Endometrial microvascular endothelial cells (primary cell): ENCODE results near the gene ME3. TPM values are rescaled to one million over a fixed set of nuclear protein-coding genes. Genes with fewer than 3 reads are reported as not detected.

Source experiments
- in situ Hi-C: cut with HindIII; loops from 2 replicates; pipeline ENCODE4 v1.10.0; 2017; ENCODE audit warnings: low sequenced_read_pairs, low pct_unique_long_range_greater_than_20kb; ENCODE audit errors: inconsistent ontology term
- total RNA-seq: library from RNA; depleted of rRNA; stranded (reverse); fragments of >200 nt; gene quantifications from one replicate; pipeline ENCODE4 v1.2.3, GENCODE V29; 2015; ENCODE audit errors: inconsistent ontology term

ME3 gene
- total RNA-seq, 1 donor from 2014 or later: 44.4 TPM

DNA sequence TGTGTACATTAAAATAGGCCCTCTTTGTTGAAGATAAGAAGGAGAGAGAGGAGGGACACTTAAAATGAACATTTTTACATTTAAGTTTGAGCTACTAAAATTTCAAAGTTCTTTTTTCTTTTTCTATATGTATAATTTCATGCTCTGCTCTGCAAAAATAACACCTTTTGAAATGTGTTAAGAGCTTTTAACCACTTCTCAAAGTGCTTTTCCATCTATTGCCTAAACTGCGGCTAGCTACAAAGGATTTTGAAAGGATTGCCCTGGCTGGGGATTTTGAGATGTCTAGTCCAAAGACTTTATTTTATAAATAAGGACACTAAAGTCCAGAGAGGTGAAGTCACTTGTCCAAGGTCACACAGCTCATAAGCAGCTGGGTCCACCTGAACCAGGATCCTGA lies 159.3 kb downstream of the ME3 start:
- in situ Hi-C loops: no loop called here

DNA sequence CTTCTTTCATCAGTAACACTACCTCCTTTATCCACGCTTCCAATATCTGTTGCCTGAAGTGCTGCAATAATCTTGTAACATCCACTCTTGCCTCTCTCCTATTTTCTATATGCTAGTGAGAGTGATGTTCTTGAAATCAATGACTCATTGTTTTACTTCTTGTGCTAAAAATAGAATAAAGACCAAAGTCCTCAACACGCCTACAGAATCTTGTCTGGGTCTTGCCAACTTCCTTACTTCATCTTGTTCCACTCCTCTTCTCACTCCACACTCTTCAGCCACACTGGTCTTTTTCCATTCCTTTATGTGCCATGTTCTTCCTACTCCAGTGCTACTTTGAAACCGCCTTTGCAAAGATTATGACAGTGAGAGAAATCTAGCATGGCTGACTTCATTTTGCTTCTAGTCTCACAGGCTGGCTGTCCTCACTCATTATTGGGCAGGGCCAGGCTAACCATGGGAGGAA lies 161.3 kb downstream of the ME3 start:
- in situ Hi-C loops: no loop called here

DNA sequence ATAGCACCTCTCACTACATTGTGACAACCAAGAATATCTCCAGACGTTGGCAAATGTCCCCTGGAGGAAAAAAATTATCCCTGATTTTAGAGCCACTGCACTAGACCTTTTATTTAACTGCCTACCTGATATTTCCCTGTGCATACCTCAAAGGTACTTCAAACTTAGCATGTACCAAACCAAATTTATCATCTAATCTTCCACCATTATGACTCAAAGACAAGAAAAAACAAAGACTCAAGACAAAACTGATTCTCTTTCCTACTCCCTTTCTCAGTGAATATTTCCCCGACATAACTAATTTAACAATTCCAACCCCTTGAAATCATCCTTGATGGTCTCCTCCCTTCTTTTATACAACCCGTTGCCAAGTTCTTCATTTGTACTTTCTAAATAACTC lies 161.7 kb downstream of the ME3 start:
- in situ Hi-C loops: no loop called here

DNA sequence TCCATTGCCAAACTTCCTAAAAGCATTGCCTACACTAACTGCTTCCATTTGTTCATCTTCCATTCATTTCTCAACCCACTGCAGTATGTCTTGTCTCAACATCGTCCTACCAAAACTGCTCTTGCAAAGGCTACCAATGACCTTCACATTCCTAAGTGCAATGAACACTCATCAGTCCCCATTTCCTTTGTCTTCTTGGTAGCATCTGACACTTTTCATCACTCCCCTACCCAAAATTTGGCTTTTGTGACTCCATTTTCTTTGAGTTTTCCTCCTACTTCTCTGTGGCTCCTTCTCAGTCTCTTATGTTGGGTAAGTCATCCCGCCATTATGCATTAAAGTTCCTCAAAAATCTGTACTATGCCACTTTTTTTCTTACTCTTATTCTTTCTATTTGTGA lies 162.3 kb downstream of the ME3 start:
- in situ Hi-C loops: no loop called here

DNA sequence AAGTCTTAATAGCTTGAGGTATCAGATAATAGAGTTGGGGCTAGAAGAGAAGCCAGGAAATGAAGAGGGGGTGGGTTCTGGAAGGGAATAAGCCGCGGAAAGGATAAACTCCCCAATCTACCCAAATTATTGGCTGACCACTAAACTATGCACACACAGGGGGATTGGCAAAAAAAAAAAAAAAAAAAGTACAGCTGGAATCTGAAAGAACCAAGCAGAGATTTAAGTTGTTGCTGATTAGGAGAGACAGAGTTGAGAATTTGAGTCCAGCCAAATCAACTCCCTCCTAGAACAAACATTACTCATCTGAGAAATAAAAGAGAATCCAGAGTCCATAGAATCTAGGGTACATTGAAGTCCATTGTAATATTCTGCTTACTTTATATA lies 162.8 kb downstream of the ME3 start:
- in situ Hi-C loops: no loop called here

DNA sequence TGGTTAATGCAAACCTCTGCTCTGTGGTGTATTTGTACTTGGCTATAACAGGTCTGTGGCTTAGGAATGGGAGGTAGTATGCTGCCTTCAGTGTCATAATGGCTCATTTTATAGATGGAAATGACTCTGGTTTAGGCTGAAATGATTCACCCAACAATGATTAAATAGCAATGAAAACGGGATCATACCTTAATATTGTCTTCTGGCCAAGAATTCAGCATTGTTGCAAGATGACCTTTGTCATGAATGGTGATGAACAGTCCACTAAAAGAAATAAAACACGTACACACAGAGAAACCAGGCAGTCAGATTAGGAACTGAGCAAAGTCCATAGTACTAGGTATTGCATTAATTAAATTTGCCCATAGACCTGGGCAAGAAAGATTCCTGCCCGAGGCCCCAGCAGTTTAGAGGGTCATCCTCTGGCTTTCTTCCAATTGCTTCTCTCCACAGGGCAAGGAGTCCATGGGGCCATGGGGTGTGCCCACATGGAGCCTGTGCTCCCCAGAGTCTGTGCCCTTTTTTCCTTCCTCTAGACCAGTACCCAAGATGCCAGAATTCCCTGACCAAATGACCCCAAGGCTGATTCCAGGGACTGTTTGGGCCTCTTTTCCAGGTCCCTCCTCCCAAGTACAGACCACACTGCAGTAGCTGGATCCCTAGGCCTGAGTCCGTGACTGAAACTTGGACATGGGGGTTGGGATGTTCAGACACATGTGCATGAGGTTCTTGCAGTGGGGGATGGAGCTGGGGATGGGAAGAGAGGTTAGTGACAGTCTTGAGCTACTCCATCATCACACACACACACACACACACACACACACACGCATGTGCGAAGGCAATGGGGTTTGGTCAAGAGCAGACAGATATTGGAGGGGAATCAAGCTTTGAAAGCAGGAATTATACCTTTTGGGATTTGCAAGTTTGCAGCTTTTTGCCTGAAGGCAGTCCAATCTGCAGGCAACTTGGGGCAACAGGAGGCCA lies 163.5 kb downstream of the ME3 start:
- in situ Hi-C loops: no loop called here

DNA sequence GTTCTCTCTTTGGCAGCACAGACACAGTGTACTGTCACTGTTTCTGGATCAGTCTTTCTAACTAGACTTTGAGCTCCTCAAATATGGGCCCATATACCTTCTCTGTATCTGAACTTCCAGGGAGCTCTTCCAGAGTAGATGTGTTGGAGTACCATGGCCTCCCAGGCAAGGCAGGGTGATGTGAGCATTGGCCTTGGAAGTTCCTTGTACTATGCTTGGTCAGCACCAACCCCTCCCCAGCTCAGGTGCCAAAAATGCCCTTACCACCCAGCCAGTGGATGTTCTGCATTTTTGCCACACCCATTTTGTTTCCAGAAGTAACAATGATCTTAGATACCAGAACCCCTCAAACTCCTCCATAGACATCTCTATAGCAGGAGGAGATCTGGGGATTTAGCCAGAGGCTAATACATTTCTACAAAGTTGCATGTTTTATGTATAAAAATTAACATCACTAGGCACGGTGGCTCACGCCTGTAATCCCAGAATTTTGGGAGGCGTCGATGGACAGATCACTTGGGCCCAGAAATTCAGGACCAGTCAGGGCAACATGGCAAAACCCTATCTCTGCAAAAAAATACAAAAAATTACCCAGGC lies 165.1 kb downstream of the ME3 start:
- in situ Hi-C loops: no loop called here

DNA sequence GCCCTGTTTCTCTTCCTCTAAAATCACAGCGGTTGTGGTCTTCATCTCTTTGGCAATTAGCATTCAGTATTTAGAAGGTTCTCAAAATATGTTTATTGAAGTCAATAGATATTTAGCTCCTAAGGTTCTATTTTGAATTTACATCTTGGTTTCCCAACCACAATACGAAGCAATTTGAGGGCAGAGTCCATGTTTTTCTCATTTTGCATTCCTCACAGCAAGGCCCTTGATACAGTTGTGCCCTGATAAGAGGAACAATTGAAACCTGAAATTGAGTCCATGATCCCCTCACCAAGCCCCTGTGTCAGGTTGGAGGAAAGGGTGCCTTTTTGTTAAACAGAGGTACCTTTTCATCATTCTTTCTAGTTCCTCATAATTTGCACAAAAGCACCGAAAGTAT lies 166.2 kb downstream of the ME3 start:
- in situ Hi-C loops: no loop called here

DNA sequence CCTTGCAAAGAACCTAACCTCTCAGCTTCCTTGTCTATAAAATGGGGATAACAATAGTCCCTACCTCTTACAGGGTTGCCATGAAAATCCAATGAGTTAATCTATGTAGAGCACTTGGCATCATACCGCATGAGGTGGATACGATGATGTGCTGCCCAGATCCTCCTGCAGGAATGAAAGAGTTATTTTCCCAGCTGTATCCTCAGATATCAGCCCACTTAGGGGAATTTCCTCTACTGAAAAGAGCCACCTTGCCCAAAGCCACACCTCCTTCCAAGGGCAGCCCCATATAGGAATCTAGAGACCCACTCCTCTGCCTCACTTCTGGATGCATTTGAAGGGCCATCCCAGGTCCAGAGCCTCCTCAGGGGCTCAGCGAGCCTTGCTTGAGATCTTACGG lies 169.3 kb downstream of the ME3 start:
- in situ Hi-C loops: no loop called here

DNA sequence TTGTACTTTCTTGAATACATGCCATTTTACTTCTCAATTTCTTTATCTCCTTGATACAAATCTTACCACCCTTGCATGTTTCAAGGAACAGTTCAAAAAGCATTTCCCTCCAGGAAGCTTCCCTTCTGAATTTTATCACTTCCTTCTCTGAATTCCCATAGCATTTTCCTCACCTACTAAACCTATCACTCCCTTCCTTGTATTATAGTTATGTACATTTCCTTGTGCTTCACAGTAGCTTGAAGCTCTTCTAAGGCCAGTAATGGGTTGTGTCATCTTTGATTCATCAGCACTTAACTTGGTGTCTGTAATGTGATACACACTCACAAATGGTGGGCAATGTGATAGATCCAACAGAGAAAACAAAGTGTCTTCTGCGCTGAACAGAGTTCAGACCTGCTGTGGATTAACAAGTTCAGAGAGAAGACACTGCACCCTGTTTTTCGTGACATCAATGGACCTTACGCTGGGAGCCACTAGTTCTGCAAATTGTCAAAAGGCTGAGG lies 170.2 kb downstream of the ME3 start:
- in situ Hi-C loops: no loop called here

DNA sequence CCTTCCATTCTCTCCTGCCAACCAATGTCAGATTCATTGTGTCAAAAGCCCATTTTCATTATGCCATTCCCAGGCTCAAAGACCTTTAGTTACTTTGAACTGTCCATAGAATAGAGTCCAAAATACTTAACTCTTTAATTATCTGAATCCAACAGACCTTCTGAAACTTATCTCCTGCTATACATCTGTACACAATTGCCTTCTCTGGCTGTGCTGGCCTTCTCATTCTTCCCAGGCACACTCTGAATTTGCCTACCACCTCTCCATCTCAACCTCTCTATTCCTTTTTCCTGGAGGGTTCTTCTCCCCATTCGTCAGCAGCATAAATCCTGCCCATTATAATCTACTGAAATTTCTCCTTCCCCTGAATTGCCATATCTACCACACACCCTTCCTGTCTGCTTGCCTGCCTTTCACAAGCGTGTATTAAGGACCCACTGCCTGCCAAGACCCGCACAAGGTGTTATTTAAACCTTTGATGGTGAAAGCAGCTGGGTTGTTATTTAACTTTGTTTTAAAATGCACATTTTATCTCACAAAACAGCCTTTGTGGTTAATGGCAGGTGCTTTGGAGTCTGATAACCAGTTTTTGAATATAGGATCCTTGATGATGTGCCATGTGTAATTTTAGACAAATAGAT lies 171.8 kb downstream of the ME3 start:
- in situ Hi-C loops: no loop called here

DNA sequence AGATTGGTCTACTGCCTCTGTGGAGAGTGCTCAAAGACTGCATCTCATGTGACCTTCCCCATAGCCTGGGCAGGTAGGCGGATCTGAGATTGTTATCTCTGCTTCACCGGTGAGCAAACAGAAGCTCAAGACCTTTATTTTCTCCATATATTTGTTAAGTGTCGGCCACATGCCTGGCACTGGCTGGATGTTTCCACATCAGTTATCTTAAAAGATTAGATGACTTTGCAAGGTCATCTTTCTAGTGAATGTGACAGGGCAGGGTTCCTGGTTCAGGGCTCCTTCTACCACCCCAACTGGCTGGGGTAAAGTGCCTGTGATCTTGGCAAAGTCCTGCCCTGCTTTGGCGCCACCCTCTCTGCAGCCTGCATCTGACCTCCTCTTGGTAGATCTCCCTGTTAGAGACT lies 172.7 kb downstream of the ME3 start:
- in situ Hi-C loops: no loop called here

DNA sequence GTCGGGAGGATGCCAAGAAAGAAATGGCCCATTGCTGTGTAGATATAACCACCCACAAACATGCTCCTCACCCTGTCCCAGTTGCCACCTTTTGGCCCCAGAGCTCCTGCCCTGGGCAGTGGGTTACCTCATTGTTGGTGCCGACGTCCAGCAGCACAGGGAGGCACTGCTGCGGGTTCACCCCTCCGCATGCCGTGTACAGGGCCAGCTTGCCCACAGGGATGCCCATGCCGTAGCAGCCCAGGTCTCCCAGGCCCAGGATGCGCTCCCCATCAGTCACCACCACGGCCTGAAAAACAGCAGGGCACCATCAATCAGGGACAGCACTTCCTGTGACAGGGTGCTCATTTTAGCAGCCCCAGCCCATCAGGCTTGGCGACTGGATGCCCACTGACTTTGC lies 174.6 kb downstream of the ME3 start:
- in situ Hi-C loops: no loop called here

DNA sequence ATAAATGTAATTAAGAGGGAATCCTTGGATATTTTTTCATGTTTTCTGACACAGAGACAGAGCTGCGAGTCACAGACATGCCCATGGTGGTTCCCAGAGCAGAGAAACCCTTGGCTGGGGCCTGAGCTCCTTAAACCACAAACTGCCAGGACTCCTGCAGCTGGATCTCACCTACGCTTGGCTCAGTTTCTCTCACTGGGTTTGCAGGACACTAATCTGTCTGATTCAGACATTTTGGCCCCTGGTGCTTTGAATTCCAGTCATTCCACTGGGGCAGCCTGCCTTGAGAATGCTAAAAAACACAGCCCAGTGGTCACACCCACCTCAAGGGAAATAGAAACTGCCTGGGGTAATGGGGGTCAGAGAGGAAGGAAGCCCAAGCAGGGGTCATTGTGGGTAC lies 175.1 kb downstream of the ME3 start:
- in situ Hi-C loops: no loop called here

DNA sequence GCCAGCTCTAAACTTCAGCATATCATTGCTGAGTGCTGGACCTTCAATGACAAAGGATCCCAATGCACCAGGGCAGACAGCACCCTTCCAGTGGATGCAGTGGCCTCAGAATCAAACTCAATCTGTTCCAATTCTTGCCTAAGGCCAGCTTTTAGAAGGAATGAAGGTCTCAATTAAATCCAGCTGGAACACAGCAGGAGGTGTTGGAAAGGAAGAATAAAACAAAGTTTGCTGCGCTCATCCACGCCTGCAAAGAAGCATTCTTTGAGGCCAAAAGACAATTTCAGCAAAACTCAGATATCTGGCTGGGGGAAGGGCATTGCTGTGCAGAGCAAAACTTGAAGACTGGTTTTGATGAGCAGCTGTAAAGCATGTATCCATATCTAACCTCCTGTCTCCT lies 177.1 kb downstream of the ME3 start:
- in situ Hi-C loops: no loop called here

DNA sequence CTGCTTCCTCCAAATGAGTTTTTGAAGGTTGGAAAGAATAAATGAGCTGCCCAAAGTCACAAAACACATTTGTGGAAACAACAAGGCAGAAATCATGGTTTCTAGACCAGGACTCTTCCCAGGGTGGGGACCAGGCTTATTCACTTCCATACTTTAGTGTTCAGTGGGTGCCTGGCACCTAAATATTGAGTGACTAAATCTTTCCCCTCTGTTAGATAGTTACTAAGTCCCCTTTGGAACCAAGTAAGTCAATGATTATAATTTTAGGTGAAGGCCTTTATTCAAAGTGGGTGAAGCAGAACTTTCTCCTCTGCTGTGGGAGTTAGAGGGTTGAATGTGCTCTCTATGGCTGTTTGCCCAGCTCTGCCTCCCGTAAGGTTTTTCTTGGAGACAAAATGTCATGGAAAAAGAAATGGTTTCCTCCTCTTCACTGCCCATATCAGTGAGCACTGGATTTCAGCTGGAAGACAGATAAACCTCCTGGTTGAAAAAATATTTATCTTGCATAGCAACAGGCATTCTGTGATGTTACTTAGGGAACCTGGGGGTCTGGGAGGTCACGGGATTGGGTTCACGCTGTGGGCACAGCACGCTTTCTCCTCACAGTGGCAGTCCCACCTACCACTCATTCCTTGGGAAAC lies 179.9 kb downstream of the ME3 start:
- in situ Hi-C loops: no loop called here

DNA sequence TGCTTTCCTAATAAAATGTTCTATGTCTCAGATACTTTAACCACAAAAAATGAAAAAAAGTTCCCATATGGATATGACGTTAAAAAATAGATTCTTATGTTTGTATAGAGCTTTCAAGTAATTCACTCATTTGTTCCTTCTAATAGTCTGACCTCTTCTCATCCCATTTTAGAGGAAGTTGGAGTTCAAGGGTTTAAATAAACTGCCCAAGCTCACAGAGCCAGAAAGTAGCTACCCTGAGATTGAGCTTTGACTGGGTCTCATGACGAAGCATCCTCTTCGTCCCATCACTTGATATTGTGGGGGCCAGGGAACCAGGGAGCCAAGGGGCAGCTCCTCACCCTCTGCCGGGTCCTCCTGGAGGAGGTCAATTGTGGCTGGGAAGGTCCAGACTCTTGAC lies 181.4 kb downstream of the ME3 start:
- in situ Hi-C loops: no loop called here

DNA sequence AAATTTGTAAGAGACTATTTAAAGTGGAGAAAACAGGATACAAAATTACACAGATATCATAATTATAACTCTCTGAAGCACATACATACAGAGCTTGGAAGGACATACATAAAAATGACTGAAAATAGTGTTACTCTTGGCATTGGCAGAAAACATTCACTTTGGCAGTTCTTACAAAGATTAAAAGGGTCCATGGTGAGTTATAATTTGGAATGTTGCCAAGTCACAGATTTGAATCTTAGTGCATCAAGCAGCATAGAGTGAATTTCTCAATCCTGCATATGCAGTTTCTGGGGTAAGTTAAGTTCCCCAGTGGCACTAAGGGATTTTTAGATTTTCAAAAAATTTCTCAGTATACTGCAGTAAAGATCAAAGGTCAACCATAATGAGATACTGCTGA lies 181.8 kb downstream of the ME3 start:
- in situ Hi-C loops: no loop called here

DNA sequence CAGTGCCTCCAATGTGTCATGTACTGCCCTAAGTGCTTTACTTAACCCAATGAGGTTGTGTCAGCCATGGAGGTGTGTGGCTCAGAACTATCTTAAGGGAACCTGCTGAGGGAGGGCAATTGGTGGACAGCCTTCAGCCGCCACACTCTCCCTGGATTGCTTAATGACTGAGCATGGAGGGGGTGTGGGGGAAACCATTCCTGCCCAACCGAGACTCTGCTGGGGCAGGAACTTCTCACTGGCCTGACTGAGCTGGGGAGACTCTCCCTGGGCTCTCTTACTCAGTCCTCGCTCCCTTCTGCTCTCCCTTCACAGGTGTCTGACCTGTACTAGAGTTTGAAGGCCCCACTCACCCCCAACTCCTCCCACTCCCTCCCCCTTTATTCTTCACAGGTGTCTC lies 183.0 kb downstream of the ME3 start:
- in situ Hi-C loops: no loop called here
